Lung microvascular endothelial cell (primary cell): ENCODE results near the gene UQCRH. TPM values are rescaled to one million over a fixed set of nuclear protein-coding genes. Genes with fewer than 3 reads are reported as not detected.

Experiments used
- total RNA-seq: library from RNA; depleted of rRNA; stranded (reverse); fragments of >200 nt; gene quantifications from 2 replicates; pipeline ENCODE4 v1.2.1, GENCODE V29; 2014

UQCRH gene
- total RNA-seq, 1 donor from 2014 or later = 399 TPM

Other genes with a start within 250 kb of the UQCRH start
- 11.7 and 16.6 TPM in 2 replicates for gene PIK3R3, start 171.1 kb upstream of the UQCRH start, total RNA-seq
- gene TSPAN1, start 128.6 kb upstream of the UQCRH start, total RNA-seq = 0.22 TPM in 1 of 2 replicates, not detected in the other
- gene P3R3URF, start 127.2 kb upstream of the UQCRH start, total RNA-seq = not detected in 2 replicates
- gene POMGNT1, start 105.3 kb upstream of the UQCRH start, total RNA-seq = 24.6 and 40.5 TPM in 2 replicates
- 0.60 and 1.3 TPM in 2 replicates for gene LURAP1, start 100.4 kb upstream of the UQCRH start, total RNA-seq
- gene RAD54L, start 55.9 kb upstream of the UQCRH start, total RNA-seq = 0.79 and 2.2 TPM in 2 replicates
- gene LRRC41, start 82 bp upstream of the UQCRH start, total RNA-seq = 43.4 and 45.0 TPM in 2 replicates
- 12.2 and 16.3 TPM in 2 replicates for gene NSUN4, start 37.1 kb downstream of the UQCRH start, total RNA-seq
- 0.44 and 1.6 TPM in 2 replicates for gene FAAH, start 90.6 kb downstream of the UQCRH start, total RNA-seq
- not detected in 2 replicates for gene DMBX1, start 186.1 kb downstream of the UQCRH start, total RNA-seq
- not detected in 2 replicates for gene KNCN, start 247.9 kb downstream of the UQCRH start, total RNA-seq